Activated CD8-positive, alpha-beta memory T cell treated with anti-CD3 and anti-CD28 coated beads, Interleukin-2, amount 50 U/mL, for 4 hours (primary cell): ENCODE data around the gene SKA2.
"Not testable (repeated sequence)": the region's sequence is repeated elsewhere in the genome, so short reads cannot be mapped to it uniquely, and the experiment has no call there.

ENCODE experiments used
- DNase-seq: peaks from one replicate; pipeline ENCODE4 v3.0.0-alpha.2; 2020

SKA2 gene, protein sequence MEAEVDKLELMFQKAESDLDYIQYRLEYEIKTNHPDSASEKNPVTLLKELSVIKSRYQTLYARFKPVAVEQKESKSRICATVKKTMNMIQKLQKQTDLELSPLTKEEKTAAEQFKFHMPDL

DNA sequence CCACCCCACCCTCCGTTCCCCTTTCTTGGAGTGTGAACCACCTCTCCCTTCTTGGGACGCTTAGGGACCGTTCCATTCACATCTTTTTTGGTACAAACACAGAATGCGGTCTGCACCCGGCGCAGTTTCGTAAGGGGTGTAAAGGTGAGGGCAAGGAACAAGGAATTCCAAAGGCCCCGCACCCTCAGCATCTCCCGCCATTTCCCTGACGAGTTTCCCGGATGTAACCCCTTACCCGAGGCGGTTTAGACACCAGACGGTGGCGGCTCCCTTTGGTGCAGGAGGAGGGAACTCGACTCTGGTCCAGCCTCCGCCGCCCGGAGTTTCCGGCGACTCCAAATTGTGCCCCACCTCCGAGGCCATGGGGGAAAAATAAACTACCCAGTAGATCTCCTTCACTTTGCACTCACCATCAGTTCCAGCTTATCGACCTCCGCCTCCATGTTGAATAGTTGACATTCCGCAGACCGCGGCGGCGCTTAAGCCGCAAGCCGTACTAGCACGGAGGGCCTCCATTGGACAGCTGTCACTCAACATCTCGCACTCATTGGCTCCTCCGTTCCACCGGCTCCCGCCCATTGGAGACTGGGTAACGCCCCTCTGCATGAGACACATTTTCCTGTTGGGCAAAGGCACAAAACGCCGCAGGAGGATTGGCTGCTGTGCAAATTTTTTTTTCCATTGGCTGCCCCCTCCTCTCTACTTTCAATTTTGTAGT, at the start of gene SKA2:
TSS of gene SKA2 (minus strand) at position 466 of the 718 bp plus-strand sequence. CDS start at position 443, 23 bp downstream.
- DNase-seq = peak; percentile 94

DNA sequence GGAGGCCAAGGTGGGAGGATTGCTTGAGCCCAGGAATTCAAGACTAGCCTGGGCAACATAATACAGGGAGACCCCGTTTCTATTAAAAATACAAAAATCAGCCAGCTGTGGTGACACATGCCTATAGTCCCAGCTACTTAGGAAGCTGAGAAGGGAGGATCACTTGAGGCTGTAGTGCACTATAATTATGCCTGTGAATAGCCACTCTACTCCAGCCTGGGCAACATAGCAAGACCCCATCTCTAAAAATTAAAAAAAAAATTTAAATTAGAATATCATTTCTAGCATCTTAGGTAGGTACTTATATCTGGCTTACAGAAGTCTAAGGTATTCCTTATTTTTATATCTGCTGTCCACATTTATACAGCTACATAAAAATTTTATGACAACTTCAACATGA, 47.3 kb upstream of the SKA2 start:
- DNase-seq = no peak

DNA sequence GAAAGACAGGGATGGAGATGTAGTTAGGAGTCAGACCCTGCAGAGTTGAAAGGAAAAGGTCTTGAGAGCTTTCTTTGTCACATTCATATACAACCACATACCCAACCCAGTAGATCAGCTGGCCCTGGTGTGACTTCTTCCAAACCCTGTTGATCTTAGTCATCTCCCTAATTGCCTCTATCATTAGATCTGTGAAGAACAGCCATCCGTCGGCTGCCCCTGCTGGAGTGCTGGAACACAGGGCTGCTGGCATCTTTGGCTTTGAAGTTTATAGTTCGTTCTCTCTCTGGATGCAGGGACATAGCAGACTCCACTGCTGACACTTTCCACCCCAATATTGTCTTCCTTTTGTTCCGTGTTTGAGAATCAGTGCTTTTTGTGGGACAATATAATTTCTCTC, 44.4 kb upstream of the SKA2 start:
- DNase-seq = no peak

DNA sequence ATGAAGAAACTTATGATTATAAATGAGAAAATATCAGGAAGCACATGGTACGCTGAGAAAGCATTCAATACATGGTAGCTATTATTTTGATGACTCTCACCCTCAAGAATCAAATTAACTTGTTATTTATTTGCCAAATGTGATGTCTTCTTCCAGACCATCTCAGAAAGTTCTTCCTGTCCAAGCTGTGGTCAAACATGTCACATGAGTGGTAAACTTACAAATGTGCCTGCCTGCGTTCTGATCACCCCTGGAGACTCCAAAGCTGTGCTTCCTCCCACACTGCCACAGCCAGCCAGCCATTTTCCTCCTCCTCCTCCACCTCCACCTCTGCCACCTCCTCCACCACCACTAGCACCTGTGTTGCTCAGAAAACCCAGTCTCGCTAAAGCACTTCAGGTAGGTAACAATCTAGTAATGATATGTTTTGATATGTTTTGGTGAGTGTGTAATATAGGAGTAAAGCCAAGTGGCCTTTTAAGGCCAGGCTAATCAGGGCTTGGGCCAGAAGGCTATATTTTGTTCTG, 38.4 kb upstream of the SKA2 start:
- DNase-seq = no peak

DNA sequence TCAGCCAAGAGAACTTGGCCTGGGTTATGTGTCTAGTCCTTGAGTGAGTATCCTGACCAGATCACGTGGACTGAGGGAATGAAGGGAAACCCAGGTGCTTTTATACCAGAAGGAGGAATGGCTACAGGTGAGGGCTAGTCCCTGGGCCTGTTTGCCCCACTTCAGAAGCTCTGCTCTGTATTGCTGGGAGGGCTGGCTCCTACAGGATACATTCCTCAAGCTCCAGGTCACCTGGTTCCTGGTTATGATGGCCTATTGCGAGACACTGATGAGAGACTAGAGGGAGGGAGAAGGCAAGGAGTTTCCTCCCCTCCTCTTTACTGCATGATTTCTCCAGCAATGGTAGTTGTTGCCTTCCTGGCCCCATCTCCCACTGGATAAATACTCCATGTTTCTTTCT, 35.8 kb upstream of the SKA2 start:
- no peak for DNase-seq

DNA sequence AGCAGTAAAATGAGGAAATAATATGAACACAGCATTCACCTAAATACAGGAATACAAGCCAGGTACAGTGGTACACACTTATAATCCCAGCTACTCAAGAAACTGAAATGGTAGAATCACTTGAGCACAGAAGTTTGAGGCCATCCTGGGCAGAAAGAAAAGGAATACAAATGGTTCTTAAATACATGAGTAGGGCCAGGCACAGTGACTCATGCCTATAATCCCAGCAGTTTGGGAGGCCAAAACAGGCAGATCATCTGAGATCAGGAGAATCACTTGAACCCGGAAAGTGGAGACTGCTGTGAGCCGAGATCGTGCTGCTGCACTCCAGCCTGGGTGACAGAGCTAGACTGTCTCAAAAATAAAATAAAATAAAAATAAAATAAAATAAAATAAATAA, 31.9 kb upstream of the SKA2 start:
- no peak for DNase-seq

DNA sequence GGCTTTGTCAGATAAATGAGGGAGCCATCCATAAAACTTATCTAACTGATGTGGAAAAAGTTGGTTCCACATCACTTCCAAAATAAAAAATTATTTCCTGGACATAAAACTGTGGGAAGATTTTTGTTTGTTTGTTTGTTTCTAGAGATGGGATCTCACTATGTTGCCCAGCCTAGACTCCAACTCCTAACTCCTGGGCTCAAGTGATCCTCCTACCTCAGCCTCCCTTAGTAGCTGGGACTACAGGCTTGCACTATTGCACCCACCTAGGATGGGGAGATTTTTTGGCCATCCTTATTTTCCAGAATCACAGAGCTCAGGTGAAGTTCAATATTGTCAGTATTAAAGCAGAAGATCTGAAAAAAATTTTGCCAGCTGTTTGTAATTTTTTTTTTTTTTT, 31.0 kb upstream of the SKA2 start:
- DNase-seq = no peak

DNA sequence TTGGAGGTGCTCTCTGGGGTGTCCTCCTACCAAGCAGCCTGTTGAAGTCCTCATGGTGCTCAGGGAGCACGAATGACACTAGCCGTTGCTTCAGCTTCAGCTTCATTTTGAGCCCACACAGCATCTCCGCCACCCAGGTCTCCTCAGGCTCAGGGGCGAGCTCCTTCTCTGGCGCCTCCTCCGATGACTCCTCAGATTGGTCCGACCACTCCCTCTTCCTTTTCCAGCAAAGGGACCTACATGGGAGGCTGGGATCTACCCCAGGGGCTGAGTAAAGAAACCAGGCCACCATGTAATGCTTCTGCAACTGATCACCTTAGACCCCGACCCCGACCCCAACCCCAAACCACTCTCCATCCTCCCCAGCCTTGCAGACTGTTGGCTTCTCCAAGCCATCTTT, 26.5 kb upstream of the SKA2 start:
- no peak for DNase-seq

DNA sequence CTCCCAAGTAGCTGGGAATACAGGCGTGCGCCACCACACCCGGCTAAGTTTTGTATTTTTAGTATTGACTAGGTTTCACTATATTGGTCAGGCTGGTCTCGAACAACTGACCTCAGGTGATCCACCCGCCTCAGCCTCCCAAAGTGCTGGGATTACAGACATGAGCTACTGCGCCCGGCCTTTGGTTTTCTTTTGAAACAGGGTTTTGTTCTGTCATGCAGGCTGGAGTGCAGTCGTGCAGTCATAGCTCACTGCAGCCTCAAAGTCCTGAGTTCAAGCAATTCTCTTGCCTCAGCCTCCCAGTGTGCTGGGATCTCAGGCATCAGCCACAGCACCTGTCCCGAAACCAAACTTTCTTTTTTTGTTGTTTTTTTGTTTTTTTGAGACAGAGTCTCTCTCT, 25.6 kb upstream of the SKA2 start:
- no peak for DNase-seq

DNA sequence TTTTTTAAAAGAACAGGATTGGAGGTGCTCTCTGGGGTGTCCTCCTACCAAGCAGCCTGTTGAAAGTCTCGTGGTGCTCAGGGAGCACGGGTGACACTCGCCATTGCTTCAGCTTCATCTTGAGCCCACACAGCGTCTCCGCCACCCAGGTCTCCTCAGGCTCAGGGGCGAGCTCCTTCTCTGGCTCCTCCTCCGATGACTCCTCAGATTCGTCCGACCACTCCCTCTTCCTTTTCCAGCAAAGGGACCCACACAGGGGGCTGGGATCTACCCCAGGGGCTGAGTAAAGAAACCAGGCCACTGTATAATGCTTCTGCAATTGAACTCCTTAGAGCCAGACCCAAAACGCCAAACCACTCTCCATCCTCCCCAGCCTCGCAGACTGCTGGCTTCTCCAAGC, 24.6 kb upstream of the SKA2 start:
- not testable (repeated sequence) for DNase-seq

DNA sequence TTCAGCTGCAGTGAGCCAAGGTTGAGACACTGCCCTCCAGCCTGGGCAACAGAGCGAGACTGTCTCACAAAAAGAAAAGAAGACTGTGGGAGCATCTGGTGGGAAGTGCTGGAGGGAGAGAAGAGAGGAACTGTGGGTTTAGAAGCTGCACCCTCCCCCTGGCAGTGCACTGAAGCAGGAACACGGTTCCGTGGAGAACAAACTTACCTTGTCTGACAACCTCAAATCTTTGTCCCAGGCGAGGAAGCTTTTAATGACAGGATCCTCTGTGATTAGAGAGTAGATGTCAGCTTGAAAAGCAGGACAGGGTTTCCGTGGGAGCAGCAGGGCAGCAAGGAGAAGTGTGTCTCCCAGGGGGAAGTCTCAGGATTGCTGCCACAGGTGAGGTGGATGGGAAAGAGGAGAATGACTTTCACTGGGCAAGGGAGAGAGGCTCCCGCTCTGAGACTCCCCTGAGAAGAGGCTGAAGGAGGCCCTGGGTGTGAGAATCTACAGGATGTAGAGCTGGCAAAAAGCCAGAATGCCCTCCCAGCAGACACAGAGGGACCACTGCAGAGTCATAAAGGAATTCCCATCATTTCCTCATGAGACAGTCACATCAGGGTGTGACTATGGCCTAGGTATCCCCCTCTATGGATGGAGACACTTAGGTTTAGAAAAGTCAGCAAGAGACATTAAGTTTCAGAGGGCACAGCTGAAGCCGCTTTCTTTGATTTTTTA, 23.4 kb upstream of the SKA2 start:
- DNase-seq = no peak

DNA sequence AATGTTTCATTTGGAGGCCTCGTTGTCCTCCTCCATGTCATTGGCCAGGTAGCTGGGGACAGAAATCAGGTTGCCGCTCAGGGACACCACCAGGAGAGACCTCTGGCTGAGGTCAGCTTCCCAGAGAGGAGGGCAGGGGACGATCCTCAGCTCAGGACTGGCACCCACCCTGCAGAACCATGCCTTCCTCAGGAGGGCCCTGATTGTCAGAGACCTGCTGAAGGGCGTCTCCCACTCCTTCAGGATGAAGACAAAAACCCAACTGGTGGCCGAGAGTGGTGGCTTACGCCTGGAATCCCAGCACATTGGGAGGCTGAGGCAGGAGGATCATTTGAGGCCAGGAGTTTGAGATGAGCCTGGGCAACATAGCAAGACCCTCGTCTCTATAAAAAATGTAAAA, 20.1 kb upstream of the SKA2 start:
- no peak for DNase-seq

DNA sequence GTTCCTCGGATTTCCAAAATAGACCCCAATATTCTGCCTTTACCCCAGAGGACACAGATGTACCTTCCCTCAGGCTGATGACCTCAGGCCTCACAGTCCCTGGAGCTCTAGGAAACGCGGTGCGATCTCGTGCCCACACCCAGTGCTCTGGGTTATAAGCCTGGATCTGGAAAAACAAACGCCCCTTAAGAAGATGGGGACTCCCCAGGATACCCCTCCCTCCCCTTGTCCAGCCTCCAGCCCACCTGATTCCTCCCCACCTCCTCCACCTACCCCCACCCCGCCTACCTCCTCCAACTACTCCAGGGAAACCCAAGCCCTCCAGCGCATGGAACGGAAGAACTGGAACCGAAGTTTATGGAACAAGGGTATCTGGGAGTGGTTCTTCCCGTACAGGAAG, 19.7 kb upstream of the SKA2 start:
- DNase-seq = no peak

DNA sequence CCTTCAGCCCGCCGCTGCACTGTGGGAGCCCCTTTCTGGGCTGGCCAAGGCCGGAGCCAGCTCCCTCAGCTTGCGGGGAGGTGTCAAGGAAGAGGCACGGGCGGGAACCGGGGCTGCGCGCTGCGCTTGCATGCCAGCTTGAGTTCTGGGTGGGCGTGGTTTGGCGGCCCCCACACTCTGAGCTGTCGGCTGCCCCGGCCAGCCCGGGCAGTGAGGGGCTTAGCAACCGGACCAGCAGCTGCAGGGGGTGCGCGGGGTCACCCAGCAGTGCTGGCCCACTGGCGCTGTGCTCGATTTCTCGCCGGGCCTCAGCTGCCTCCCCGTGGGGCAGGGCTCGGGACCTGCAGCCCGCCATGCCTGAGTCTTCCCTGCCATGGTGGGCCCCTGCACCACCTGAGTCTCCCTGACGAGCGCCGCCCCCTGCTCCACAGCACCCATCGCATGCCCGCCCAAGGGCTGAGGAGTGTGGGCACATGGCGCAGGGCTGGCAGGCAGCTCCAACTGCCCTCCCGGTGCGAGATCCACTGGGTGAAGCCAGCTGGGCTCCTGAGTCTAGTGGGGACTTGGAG, 17.5 kb upstream of the SKA2 start:
- no peak for DNase-seq

DNA sequence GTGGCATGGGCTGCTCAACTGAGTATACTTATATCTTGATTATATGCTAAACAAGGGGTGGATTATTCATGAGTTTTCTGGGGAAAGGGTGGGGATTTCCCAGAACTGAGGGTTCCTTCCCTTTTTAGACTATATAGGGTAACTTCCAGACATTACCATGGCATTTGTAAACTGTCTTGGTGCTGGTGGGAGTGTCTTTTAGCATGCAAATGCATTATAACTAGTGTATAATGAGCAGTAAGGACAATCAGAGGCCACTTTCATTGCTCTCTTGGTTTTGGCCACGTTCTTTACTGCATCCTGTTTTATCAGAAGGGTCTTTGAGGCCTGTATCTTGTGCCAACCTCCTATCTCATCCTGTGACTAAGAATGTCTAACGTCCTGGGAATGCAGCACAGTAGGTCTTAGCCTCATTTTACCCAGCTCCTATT, 12.6 kb upstream of the SKA2 start:
- no peak for DNase-seq

DNA sequence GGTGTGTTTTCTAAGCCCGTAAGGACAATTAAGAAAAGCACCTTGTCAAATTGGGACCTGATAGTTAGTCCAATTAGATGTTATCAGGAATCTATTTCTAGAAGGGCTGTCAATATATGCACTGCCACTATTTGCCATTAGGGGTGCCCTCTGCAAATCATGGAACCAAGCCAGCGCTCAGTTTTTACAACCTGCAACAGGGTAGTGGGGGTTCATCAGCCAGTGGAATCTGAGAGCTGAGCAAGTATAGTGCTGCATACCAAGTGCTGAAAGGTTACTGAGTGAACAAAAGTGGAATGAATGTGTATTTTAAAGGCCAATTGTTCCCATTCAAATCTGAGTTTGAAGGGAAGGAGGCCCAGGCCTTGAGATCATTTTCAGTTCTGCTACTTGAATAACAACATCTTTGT, 11.0 kb upstream of the SKA2 start:
- peak; percentile 25 for DNase-seq

DNA sequence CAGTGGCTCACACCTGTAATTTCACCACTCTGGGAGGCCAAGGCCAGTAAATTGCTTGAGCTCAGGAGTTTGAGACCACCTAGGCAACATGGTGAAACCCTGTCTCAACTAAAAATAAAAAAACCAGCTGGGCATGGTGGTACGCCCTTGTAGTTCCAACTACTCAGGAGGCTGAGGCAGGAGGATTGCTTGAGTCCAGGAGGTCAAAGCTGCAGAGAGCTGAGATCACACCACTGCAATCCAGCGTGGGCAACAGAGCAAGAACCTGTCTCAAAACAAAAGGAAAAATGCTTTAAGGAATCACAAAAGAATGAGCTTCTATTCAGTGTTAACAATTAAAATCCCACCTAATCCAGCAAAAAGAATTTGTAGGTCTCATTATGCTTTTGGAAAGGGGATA, 6.5 kb upstream of the SKA2 start:
- no peak for DNase-seq

DNA sequence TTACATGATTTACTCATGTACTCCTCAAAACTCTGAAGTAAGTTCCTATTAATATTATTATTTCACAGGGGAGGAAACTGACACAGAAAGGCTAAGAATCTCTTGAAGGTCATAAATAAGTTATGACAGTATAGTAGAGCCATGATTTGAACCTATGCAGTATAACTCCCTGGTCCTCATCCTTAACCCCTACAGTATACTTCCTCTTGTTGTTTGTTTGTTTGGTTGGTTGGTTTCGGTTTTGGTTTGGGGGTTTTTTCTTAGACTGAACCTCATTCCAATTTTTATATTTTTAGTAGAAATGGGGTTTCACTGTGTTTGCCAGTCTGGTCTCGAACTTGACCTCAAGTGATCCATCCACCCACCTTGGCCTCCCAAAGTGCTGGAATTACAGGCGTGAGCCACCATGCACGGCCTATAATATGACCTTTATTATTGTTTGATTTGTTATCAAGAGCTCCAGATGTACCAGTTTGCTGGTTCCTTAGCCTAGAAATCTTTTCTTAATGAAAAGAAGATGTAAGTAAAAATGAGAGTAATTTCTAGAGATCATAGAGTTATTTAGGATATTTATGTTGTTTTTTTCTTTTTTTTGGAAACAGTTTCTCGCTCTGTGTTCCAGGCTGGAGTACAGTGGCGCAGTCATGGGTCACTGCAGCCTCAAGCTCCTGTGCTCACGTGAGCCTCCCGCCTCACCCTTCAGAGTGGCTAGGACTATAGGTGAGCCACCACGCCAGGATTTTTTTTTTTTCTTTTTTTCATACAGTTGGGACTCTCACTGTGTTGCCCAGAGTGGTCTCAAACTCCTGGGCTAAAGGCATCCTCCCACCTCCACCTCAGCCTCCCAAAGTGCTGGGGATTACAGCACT, 5.4 kb upstream of the SKA2 start:
- no peak for DNase-seq

DNA sequence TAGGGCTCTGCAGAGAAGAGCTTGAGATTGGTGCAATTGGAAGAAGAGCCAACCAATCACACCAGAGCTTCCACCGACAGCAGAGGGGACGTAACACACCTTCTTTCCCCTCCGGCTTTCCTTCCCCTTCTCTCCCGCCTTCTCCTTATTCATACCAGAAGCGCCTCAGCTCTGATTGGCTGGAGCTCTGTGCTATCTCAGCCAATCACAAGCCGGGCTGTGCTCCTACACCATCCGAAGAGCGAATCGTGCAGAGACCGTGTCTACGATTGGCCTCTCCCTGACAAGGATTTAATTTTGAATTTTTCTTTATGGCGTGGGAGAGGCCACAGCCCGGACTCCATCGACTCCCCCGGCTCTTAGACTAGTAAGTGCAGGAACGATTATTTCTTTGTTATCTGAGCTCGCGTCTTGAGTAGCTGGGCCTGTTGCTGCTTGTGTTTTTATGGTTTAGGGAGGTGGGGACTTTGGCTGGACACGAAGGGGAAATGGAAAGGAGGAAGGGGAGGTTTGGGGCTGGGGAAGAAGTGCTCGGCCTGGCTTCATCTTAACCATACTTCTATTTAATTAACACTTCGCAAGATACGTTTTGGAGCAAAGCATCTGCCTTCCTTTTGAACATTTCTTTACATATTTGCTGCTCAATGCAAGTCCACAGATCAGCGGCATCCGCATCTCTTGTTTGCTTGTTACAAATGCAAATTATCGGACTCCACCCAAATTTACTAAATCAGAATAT, 622 bp upstream of the SKA2 start, which contains the start of gene PRR11:
TSS of gene PRR11 (plus strand) at position 308 of the 739 bp plus-strand sequence. CDS start 14,007 bp downstream, outside the sequence.
- DNase-seq = peak; percentile 83

DNA sequence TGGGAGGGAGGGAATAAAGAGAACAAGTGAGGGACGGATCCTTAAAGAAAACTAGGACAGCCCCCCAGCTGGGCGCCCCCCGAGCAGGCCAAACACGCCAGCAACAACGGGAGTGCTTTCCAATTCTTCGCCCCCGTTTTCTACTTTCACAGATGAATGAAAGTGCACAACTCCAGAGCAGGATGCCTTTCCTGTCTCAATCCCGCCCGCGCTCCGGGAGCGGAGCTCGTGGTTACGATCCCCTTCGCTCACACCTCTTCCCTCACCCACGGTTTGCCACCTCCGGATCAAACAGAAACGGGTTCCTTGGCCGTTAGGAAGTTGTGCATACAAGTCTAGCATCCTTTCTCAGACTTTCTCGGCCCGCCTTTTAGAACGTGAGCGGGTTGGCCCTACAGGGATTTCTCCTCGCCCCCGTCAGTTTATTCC, 680 bp downstream of the SKA2 start:
- DNase-seq = peak; percentile 26

DNA sequence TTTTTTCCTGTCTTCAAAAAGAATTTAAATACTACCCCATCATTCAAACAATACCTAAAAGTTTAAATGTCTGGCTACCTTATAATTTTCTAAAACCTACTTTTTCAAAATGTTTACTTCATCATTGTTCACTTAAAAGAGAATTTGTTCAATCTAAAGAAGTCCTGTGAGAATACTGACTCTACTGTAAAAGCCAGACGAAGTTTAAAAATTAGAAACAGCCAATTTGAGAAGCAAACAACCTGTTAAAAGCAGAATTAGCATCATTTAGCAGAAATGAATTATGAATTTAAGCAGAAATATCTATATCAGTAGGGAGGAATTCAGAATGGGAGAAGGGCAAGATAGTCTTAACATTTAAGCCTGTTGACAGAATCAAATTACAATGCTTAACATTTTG, 2.1 kb downstream of the SKA2 start:
- DNase-seq = no peak

DNA sequence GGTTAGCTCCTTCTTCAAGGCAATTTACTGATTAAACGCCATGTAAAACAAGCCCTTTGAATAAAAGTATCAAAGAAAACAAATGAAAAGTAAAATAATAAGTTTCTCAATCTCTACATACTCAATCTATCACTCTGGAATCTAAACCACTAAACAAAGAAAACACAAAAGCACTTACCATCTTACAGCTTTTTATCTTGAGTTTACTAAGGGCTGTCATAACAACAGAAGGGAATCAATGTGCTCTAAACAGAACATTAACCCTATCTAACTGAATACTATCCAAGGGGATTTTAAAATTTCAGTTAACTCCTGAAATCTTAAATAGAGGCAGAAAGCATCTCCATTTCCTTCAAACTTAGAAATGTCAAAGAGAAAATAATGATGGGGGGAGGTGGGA, 3.4 kb downstream of the SKA2 start:
- DNase-seq = no peak
